WTC11 (cell line): ENCODE data around the gene PNMT. TPM values are rescaled to one million over a fixed set of nuclear protein-coding genes. Genes with fewer than 3 reads are reported as not detected.
A peak's percentile ranks its signal among the peaks of the same experiment; 100 is the strongest.

ENCODE experiments used
- AR ChIP-seq: fragments of 250-450 bp; sonication (Bioruptor Pico); IDR thresholded peaks from 2 replicates; pipeline ENCODE4 v1.9.0; 2021; ENCODE audit warnings: mild to moderate bottlenecking
- CREM ChIP-seq: sonication (generic); formaldehyde crosslinking; IDR thresholded peaks from 2 replicates; pipeline ENCODE4 v1.8.1; 2022; ENCODE audit warnings: mild to moderate bottlenecking, missing genetic modification reagents, moderate library complexity
- E2F4 ChIP-seq: sonication (generic); formaldehyde crosslinking; IDR thresholded peaks from 2 replicates; pipeline ENCODE4 v1.8.1; 2022; ENCODE audit warnings: low read depth, mild to moderate bottlenecking, moderate library complexity, missing genetic modification reagents, borderline replicate concordance
- ELF4 ChIP-seq: sonication (generic); formaldehyde crosslinking; IDR thresholded peaks from 2 replicates; pipeline ENCODE4 v1.8.1; 2022; ENCODE audit warnings: low read depth, mild to moderate bottlenecking, moderate library complexity, missing genetic modification reagents
- FOXP1 ChIP-seq: sonication (generic); formaldehyde crosslinking; IDR thresholded peaks from 2 replicates; pipeline ENCODE4 v1.8.0; 2022; ENCODE audit warnings: missing genetic modification reagents, mild to moderate bottlenecking, moderate library complexity, borderline replicate concordance
- JUN ChIP-seq: sonication (generic); formaldehyde crosslinking; IDR thresholded peaks from 2 replicates; pipeline ENCODE4 v1.8.0; 2023; ENCODE audit warnings: mild to moderate bottlenecking, missing genetic modification reagents
- MYBL2 ChIP-seq: sonication (generic); formaldehyde crosslinking; IDR thresholded peaks from 2 replicates; pipeline ENCODE4 v1.8.1; 2023; ENCODE audit warnings: mild to moderate bottlenecking, moderate library complexity, missing genetic modification reagents
- NR2C2 ChIP-seq: sonication (generic); formaldehyde crosslinking; IDR thresholded peaks from 2 replicates; pipeline ENCODE4 v1.8.0; 2022; ENCODE audit warnings: mild to moderate bottlenecking, missing genetic modification reagents
- NR3C1 ChIP-seq: sonication (generic); formaldehyde crosslinking; conservative IDR thresholded peaks from 2 replicates; pipeline ENCODE4 v1.8.1; 2023; ENCODE audit warnings: low read depth, mild to moderate bottlenecking, missing genetic modification reagents
- PRRX2 ChIP-seq: fragments of 250-450 bp; sonication (Bioruptor Pico); IDR thresholded peaks from 2 replicates; pipeline ENCODE4 v1.8.0; 2021; ENCODE audit warnings: mild to moderate bottlenecking
- SMAD3 ChIP-seq: sonication (generic); formaldehyde crosslinking; IDR thresholded peaks from 2 replicates; pipeline ENCODE4 v1.8.0; 2022; ENCODE audit warnings: missing genetic modification reagents, mild to moderate bottlenecking, borderline replicate concordance
- TP53 ChIP-seq: sonication (generic); formaldehyde crosslinking; IDR thresholded peaks from 2 replicates; pipeline ENCODE4 v1.8.1; 2023; ENCODE audit warnings: mild to moderate bottlenecking, missing genetic modification reagents
- ZNF263 ChIP-seq: sonication (generic); formaldehyde crosslinking; IDR thresholded peaks from 2 replicates; pipeline ENCODE4 v1.8.1; 2022; ENCODE audit warnings: low read depth, mild to moderate bottlenecking, moderate library complexity, missing genetic modification reagents
- ZNF317 ChIP-seq: sonication (generic); formaldehyde crosslinking; IDR thresholded peaks from 2 replicates; pipeline ENCODE4 v1.8.1; 2023; ENCODE audit warnings: low read depth, mild to moderate bottlenecking, moderate library complexity, missing genetic modification reagents, borderline replicate concordance
- ZNF396 ChIP-seq: fragments of 250-450 bp; sonication (Bioruptor Pico); IDR thresholded peaks from 2 replicates; pipeline ENCODE4 v1.8.0; 2021; ENCODE audit warnings: mild to moderate bottlenecking, moderate library complexity, borderline replicate concordance
- total RNA-seq: library from RNA; stranded (reverse); gene quantifications from 3 replicates; pipeline ENCODE4 v1.2.3, GENCODE V29; 2021
- TF ChIP-seq, protein P1 (sequence below): sonication (generic); formaldehyde crosslinking; IDR thresholded peaks from 2 replicates; pipeline ENCODE4 v1.8.1; 2023; ENCODE audit warnings: mild to moderate bottlenecking, missing genetic modification reagents, moderate library complexity
- TF ChIP-seq, protein P2 (sequence below): sonication (generic); formaldehyde crosslinking; IDR thresholded peaks from 2 replicates; pipeline ENCODE4 v1.8.1; 2023; ENCODE audit warnings: mild to moderate bottlenecking, missing genetic modification reagents
- TF ChIP-seq, protein P3 (sequence below): sonication (generic); formaldehyde crosslinking; IDR thresholded peaks from 2 replicates; pipeline ENCODE4 v1.8.0; 2023; ENCODE audit warnings: missing genetic modification reagents, mild to moderate bottlenecking, borderline replicate concordance
- TF ChIP-seq, protein P4 (sequence below): fragments of 250-450 bp; sonication (Bioruptor Pico); conservative IDR thresholded peaks from 2 replicates; pipeline ENCODE4 v1.9.0; 2021; ENCODE audit warnings: mild to moderate bottlenecking
- TF ChIP-seq, protein P5 (sequence below): fragments of 250-450 bp; sonication (Bioruptor Pico); IDR thresholded peaks from 2 replicates; pipeline ENCODE4 v1.9.0; 2021; ENCODE audit warnings: mild to moderate bottlenecking

PNMT gene
- total RNA-seq, 1 experiment from 2014 or later = 3.1 TPM

- TF ChIP-seq NR2C2 (CRISPR knock-in tag) (0 out of 2 replicates have a peak, but pooled peaks have one; percentile 16), FOXP1 (peak; percentile 72; the same call in 1 of the 2 replicates), JUN (no peak), SMAD3 (CRISPR knock-in tag) (no peak), ELF4 (CRISPR knock-in tag) (no peak), ZNF263 (CRISPR knock-in tag) (no peak), ZNF396 (CRISPR knock-in tag) (no peak), PRRX2 (CRISPR knock-in tag) (no peak), CREM (CRISPR knock-in tag) (no peak), E2F4 (CRISPR knock-in tag) (no peak), MYBL2 (CRISPR knock-in tag) (peak; percentile 65; the same call in 1 of the 2 replicates), AR (CRISPR knock-in tag) (no peak), NR3C1 (CRISPR knock-in tag) (no peak), TP53 (no peak), ZNF317 (CRISPR knock-in tag) (no peak)
- TF ChIP-seq, protein P1, sequence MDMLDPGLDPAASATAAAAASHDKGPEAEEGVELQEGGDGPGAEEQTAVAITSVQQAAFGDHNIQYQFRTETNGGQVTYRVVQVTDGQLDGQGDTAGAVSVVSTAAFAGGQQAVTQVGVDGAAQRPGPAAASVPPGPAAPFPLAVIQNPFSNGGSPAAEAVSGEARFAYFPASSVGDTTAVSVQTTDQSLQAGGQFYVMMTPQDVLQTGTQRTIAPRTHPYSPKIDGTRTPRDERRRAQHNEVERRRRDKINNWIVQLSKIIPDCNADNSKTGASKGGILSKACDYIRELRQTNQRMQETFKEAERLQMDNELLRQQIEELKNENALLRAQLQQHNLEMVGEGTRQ (CRISPR knock-in tag) = 0 out of 2 replicates have a peak, but pooled peaks have one; percentile 29
- TF ChIP-seq, protein P2, sequence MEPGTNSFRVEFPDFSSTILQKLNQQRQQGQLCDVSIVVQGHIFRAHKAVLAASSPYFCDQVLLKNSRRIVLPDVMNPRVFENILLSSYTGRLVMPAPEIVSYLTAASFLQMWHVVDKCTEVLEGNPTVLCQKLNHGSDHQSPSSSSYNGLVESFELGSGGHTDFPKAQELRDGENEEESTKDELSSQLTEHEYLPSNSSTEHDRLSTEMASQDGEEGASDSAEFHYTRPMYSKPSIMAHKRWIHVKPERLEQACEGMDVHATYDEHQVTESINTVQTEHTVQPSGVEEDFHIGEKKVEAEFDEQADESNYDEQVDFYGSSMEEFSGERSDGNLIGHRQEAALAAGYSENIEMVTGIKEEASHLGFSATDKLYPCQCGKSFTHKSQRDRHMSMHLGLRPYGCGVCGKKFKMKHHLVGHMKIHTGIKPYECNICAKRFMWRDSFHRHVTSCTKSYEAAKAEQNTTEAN = no peak
- TF ChIP-seq, protein P3, sequence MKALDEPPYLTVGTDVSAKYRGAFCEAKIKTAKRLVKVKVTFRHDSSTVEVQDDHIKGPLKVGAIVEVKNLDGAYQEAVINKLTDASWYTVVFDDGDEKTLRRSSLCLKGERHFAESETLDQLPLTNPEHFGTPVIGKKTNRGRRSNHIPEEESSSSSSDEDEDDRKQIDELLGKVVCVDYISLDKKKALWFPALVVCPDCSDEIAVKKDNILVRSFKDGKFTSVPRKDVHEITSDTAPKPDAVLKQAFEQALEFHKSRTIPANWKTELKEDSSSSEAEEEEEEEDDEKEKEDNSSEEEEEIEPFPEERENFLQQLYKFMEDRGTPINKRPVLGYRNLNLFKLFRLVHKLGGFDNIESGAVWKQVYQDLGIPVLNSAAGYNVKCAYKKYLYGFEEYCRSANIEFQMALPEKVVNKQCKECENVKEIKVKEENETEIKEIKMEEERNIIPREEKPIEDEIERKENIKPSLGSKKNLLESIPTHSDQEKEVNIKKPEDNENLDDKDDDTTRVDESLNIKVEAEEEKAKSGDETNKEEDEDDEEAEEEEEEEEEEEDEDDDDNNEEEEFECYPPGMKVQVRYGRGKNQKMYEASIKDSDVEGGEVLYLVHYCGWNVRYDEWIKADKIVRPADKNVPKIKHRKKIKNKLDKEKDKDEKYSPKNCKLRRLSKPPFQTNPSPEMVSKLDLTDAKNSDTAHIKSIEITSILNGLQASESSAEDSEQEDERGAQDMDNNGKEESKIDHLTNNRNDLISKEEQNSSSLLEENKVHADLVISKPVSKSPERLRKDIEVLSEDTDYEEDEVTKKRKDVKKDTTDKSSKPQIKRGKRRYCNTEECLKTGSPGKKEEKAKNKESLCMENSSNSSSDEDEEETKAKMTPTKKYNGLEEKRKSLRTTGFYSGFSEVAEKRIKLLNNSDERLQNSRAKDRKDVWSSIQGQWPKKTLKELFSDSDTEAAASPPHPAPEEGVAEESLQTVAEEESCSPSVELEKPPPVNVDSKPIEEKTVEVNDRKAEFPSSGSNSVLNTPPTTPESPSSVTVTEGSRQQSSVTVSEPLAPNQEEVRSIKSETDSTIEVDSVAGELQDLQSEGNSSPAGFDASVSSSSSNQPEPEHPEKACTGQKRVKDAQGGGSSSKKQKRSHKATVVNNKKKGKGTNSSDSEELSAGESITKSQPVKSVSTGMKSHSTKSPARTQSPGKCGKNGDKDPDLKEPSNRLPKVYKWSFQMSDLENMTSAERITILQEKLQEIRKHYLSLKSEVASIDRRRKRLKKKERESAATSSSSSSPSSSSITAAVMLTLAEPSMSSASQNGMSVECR (CRISPR knock-in tag) = peak; percentile 90
- TF ChIP-seq, protein P4, sequence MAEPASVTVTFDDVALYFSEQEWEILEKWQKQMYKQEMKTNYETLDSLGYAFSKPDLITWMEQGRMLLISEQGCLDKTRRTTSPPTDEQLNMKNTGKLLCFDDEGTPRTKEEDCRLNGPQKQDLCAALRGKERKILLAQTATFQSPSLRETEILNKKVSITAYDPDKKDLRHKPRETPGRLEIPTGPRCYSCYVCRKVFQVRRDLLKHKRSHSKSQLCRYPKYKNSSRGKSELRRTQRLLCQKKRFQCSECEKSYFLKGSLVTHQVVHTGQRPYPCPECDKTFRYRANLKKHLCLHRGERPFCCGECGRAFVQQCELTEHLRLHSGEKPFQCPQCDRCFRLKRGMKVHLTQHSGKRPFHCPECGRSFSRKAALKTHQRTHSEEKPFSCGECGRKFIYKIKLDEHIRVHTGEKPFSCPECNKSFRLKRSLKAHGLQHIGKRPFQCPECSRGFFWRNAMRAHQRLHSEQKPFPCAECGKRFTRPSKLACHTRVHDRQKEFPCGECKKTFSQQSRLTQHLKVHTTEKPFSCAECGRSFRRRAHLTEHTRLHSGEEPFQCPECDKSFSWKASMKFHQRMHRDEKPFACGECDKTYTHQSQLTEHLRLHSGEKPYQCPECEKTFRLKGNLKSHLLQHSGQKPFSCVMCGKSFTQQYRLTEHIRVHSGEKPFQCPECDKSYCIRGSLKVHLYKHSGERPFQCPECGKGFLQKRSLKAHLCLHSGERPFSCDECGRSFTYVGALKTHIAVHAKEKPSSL (CRISPR knock-in tag) = no peak
- TF ChIP-seq, protein P5, sequence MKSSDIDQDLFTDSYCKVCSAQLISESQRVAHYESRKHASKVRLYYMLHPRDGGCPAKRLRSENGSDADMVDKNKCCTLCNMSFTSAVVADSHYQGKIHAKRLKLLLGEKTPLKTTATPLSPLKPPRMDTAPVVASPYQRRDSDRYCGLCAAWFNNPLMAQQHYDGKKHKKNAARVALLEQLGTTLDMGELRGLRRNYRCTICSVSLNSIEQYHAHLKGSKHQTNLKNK (CRISPR knock-in tag) = no peak
These were observed 31.1 kb upstream of the PNMT start, which contains the start of gene STARD3 (continued) for GRCh38 chr17:39636927-39637736.
